Thyroid gland (tissue), 4 donors: ENCODE data around the gene VPS39. TPM values are rescaled to one million over a fixed set of nuclear protein-coding genes. Genes with fewer than 3 reads are reported as not detected.

ENCODE experiments used
- DNase-seq, 2 donors: peaks; one replicate each; pipeline ENCODE4 v3.0.0-alpha.2; 2019
- H3K27ac ChIP-seq, 3 donors: fragments of 200-600 bp; sonication (generic); 1 replicate in 2 of 3; 2 replicates in 1 of 3; pipeline ENCODE4 v1.5.1; 2016 to 2019; ENCODE audit warnings: mild to moderate bottlenecking in 1 of 3, moderate library complexity in 1 of 3
- H3K27me3 ChIP-seq: fragments of 200-600 bp; sonication (generic); one replicate; pipeline ENCODE4 v1.5.1; 2019
- H3K36me3 ChIP-seq, 2 donors: fragments of 200-600 bp; sonication (generic); one replicate each; pipeline ENCODE4 v1.5.1; 2016 to 2019
- H3K4me1 ChIP-seq, 2 donors: fragments of 200-600 bp; sonication (generic); one replicate each; pipeline ENCODE4 v1.5.1; 2017 to 2019
- H3K4me3 ChIP-seq, 3 donors: fragments of 200-600 bp; sonication (generic); replicated peaks in 1 of 3; 1 replicate in 2 of 3; 2 replicates in 1 of 3; pipeline ENCODE4 v1.5.1; 2016; ENCODE audit warnings: mild to moderate bottlenecking in 1 of 3
- H3K9me3 ChIP-seq: fragments of 200-600 bp; sonication (generic); one replicate; pipeline ENCODE4 v1.5.1; 2017
- CTCF ChIP-seq, 6 experiments: fragments of 200-600 bp in 3 of 6; fragments of 450-650 bp in 3 of 6; sonication (generic) in 3 of 6; IDR thresholded peaks; one replicate each; pipeline ENCODE4 v1.5.1; 2016 to 2019; ENCODE audit warnings: antibody characterized with exemption in 6 of 6, mild to moderate bottlenecking in 2 of 6, inconsistent platforms in 1 of 6, moderate library complexity in 1 of 6
- POLR2A ChIP-seq, 2 donors: fragments of 450-650 bp; IDR thresholded peaks; one replicate each; pipeline ENCODE4 v1.6.1; 2017; ENCODE audit warnings: antibody characterized with exemption in 2 of 2, mild to moderate bottlenecking in 2 of 2, moderate library complexity in 1 of 2
- WGBS, 2 donors: methylation state at CpG; one replicate each; pipeline ENCODE4 v1.1.5; 2017; 5-methylcytosine and 5-hydroxymethylcytosine counted together
- intact Hi-C: fragments of 100-400 bp; cut with DNase I; formaldehyde crosslinking; loops from one replicate; pipeline ENCODE4 v1.15.1; 2023
- total RNA-seq, 4 donors: library from RNA; depleted of rRNA; stranded (reverse); fragments of >200 nt; gene quantifications; one replicate each; pipeline ENCODE4 v1.2.3, GENCODE V29; 2016

Gene VPS39
- total RNA-seq, 4 donors from 2014 or later, result 75.0 to 156 (median 107) TPM

- TF ChIP-seq POLR2A (IDR thresholded peaks at IDR 0.05) (no peak), CTCF (IDR thresholded peaks at IDR 0.05) (no peak)
- Histone ChIP-seq H3K4me1 (no peaks in the 10 kb centered on the region), H3K27me3 (no peaks in the 10 kb centered on the region), H3K27ac (no peak overlapping the region), H3K4me3 (no peak overlapping the region), H3K9me3 (no peaks in the 10 kb centered on the region), H3K36me3 (no peaks in the 10 kb centered on the region)
- intact Hi-C loops, result loop anchor here (10.0 kb wide), 1 partner anchor 144 kb away; no protein-coding TSS in a partner anchor
- DNase-seq, result no peak
- WGBS, 2 donors, result 59 to 71% methylated on average over 3 of the region's 3 CpGs
Measured at GRCh38 chr15:42138968-42139386, 69.1 kb downstream of the VPS39 start.

- no peaks in the 10 kb centered on the region for H3K4me1 ChIP-seq
- no peaks in the 10 kb centered on the region for H3K27me3 ChIP-seq
- H3K9me3 ChIP-seq, result no peaks in the 10 kb centered on the region
- no peak overlapping the region for H3K4me3 ChIP-seq
- intact Hi-C loops, result loop anchor here (10.0 kb wide), 1 partner anchor 144 kb away; no protein-coding TSS in a partner anchor
- H3K36me3 ChIP-seq, result no peaks in the 10 kb centered on the region
- no peak overlapping the region for H3K27ac ChIP-seq
- TF ChIP-seq POLR2A (IDR thresholded peaks at IDR 0.05) (no peak), CTCF (IDR thresholded peaks at IDR 0.05) (no peak)
- DNase-seq, result no peak
- WGBS, 2 donors, result 87 to 88% methylated on average over 4 of the region's 4 CpGs
Measured at GRCh38 chr15:42138411-42138810, 69.7 kb downstream of the VPS39 start.

GRCh38 chr15:42137461-42138261, 70.4 kb downstream of the VPS39 start:
- Histone ChIP-seq H3K4me1 (no peaks in the 10 kb centered on the region), H3K36me3 (no peaks in the 10 kb centered on the region), H3K4me3 (no peak overlapping the region), H3K9me3 (no peaks in the 10 kb centered on the region), H3K27ac (no peak overlapping the region), H3K27me3 (no peaks in the 10 kb centered on the region)
- WGBS, 2 donors, result 41 to 48% methylated on average over 11 of the region's 11 CpGs
- intact Hi-C loops, result loop anchor here (10.0 kb wide), 1 partner anchor 143 kb away; no protein-coding TSS in a partner anchor
- peak in 1 of 2 donors; percentile 28 for DNase-seq
- TF ChIP-seq POLR2A (IDR thresholded peaks at IDR 0.05) (no peak), CTCF (IDR thresholded peaks at IDR 0.05) (peak; percentile 10 to 69 (median 54))

GRCh38 chr15:42136513-42136912, 71.6 kb downstream of the VPS39 start:
- H3K9me3 ChIP-seq, result no peaks in the 10 kb centered on the region
- no peak for DNase-seq
- H3K36me3 ChIP-seq, result no peaks in the 10 kb centered on the region
- 87 to 93% methylated on average over 11 of the region's 11 CpGs for WGBS, 2 donors
- intact Hi-C loops, result loop anchor here (10.0 kb wide), 1 partner anchor 142 kb away; no protein-coding TSS in a partner anchor
- no peaks in the 10 kb centered on the region for H3K27me3 ChIP-seq
- H3K27ac ChIP-seq, result no peak overlapping the region
- H3K4me3 ChIP-seq, result no peak overlapping the region
- H3K4me1 ChIP-seq, result peaks cover 0 to 7% of the 10 kb centered on the region in 2 donors
- TF ChIP-seq POLR2A (IDR thresholded peaks at IDR 0.05), result no peak
- no peak for TF ChIP-seq CTCF (IDR thresholded peaks at IDR 0.05)

GRCh38 chr15:42135351-42135750, 72.8 kb downstream of the VPS39 start:
- no peak overlapping the region for H3K4me3 ChIP-seq
- H3K9me3 ChIP-seq, result no peaks in the 10 kb centered on the region
- peaks cover 0 to 7% of the 10 kb centered on the region in 2 donors for H3K4me1 ChIP-seq
- no peaks in the 10 kb centered on the region for H3K27me3 ChIP-seq
- no peak overlapping the region for H3K27ac ChIP-seq
- intact Hi-C loops, result loop anchor here (10.0 kb wide), 1 partner anchor 141 kb away; no protein-coding TSS in a partner anchor
- H3K36me3 ChIP-seq, result no peaks in the 10 kb centered on the region
- 85 to 89% methylated on average over 1 of the region's 1 CpG for WGBS, 2 donors
- no peak for DNase-seq
- TF ChIP-seq POLR2A (IDR thresholded peaks at IDR 0.05) (no peak), CTCF (IDR thresholded peaks at IDR 0.05) (no peak)
